CD4-positive, alpha-beta T cell treated with Interleukin-10 for 1 hour (primary cell): Measurements from ENCODE around the gene PRCP.
"Not testable (repeated sequence)": the region's sequence is repeated elsewhere in the genome, so short reads cannot be mapped to it uniquely, and the experiment has no call there.

Experiments used
- DNase-seq: peaks from one replicate; pipeline ENCODE4 v3.0.0-alpha.2; 2020

Gene PRCP

GRCh38 chr11:82900277-82901164, at the start of gene PRCP:
PRCP (minus strand) TSS chr11:82900430; CDS start chr11:82900402, 28 bp downstream.
- peak; percentile 94 for DNase-seq

DNA sequence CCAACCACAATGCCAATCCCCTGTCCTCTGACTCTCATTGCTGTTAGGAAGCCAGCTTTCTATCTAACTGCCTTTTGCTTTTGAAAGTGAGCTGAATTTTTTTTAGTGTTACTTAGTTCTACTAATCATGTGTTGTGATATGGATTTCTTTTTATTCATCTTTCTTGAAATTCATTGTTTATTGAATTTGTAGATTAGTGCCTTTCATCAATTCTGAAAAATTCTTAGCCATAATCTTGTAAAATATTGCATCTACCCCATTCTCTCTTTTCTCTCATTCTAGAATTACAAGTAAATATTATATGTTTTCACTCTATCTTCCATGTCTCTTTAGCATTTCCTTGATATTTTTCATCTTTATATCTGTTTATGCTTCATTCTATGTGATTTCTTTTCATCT, 49.1 kb upstream of the PRCP start:
- DNase-seq: no peak

DNA sequence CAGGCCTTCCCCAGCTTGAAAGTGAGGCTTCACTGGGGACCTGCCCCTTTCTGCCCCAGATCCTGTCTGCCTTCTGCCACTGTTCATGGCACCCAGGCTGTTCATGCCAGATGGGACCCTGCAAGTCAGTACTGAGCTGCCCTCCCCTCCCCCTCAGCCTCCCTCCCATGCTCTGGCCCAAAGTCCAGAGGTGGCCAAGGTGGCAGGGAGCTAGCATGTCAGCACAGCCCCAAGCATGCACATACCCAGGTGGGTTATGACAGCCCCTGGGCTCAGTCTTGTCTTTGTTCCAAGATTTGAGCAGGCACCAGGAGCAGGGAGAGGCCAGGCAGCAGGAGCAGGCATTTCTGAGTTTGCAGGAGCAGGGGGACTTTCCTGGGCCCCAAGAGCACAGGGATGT, 45.5 kb upstream of the PRCP start:
- DNase-seq: no peak

DNA sequence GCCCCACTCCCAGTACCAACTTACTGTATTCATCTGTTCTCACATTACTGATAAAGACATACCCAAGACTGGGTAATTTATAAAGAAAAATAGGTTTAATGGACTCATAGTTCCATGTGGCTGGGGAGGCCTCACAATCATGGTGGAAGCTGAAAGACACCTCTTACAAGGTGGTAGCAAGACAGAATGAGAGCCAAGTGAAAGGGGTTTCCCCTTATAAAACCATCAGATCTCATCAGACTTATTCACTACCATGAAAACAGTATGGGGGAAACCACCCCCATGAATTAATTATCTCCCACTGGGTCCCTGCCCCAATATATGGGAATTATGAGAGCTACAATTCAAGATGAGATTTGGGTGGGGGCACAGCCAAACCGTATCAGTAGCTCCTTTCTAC, 44.8 kb upstream of the PRCP start:
- not testable (repeated sequence) for DNase-seq

- no peak for DNase-seq
These were observed 44.0 kb upstream of the PRCP start for GRCh38 chr11:82944198-82944597.

DNA sequence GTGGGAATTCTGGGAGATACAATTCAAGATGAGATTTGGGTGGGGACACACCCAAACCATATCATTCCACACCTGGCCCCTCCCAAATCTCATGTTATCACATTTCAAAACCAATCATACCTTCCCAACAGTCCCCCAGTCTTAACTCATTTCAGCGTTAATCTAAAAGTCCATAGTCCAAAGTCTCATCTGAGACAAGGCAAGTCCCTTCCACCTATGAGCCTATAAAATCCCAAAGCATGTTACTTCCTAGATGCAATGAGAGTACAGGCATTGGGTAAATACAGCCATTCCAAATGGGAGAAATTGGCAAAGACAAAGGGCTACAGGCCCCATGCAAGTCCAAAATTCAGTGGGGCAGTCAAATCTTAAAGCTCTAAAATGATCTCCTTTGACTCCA, 43.2 kb upstream of the PRCP start:
- DNase-seq: not testable (repeated sequence)

- DNase-seq: no peak
These were observed 42.1 kb upstream of the PRCP start for GRCh38 chr11:82942376-82942775.

GRCh38 chr11:82939456-82939855, 39.2 kb upstream of the PRCP start:
- no peak for DNase-seq

GRCh38 chr11:82937554-82937953, 37.3 kb upstream of the PRCP start:
- DNase-seq: no peak

- DNase-seq: no peak
These were observed 36.0 kb upstream of the PRCP start for GRCh38 chr11:82936261-82936660.

DNA sequence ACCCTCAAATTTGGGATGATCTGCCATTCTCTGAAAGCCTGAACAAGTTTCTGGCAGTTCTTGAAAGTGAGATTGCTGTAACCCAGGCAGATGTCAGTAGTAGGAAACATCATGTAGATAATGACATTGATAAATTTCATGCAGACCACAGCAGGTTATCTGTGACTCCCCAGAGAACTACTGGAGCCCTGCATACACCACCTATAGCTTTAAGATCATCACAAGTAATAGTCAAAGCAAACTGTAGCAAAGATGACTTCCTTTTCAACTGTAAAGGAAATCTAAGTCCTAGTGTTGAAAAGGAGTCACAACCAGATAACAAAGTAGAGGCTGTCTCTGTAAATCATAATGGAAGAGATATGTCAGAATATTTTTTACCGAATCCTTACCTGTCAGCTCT, 32.3 kb upstream of the PRCP start:
- DNase-seq: no peak

DNA sequence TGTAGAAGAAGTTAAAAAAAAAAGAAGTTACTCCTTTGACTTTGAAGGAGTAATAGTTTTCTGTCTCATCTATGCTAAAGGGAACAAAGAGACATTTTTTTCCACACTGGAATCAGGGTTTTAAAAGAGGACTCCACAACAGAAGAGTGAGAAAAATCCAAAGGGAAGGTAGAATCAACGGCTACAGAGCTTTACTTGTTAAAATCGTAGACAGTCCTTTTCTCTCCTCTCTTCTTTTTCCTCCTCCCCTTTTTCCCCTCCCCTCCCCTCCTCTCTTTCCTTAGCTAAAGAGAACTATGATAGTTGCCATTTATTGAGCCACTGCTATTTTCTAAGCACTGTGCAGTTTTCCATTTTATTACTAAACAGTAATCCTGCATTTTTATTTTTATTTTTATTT, 30.5 kb upstream of the PRCP start:
- DNase-seq: no peak

GRCh38 chr11:82930229-82930628, 30.0 kb upstream of the PRCP start:
- DNase-seq: no peak

GRCh38 chr11:82929121-82929520, 28.9 kb upstream of the PRCP start:
- DNase-seq: no peak

DNA sequence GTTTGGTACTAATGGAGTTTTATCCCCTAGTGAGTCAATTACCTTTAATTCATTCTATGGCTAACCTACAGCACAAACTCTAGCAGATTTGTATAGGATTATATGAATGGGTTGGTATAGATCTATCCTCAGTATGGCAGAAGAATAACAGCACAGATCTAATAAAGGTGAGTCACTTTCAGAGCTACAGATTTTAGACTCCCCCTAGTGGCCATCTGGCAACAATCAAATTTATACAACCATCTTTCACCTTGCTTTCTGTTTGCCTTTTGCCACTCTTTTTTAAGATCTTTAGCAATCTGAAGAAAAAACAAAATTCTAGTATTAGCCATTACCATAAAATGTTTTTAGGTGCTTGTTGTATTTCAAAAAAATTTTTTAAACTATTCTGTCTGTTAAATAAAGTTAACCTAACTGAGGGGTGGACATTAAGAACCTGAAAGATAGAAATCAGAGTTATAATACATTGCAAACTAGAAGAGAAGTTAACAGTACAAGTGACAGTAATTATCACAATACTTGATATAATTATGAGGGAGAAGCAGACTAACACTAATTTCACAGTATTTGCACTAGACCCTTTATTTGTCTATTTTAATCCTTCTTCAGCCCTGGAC, 27.1 kb upstream of the PRCP start:
- DNase-seq: peak; percentile 78

GRCh38 chr11:82924522-82925224, 24.4 kb upstream of the PRCP start:
- no peak for DNase-seq

- DNase-seq: not testable (repeated sequence)
These were observed 22.4 kb upstream of the PRCP start for GRCh38 chr11:82922396-82923173.

- DNase-seq: peak; percentile 53
These were observed 20.0 kb upstream of the PRCP start for GRCh38 chr11:82920227-82920626.

GRCh38 chr11:82919786-82920185, 19.6 kb upstream of the PRCP start:
- not testable (repeated sequence) for DNase-seq

- DNase-seq: no peak
These were observed 8.9 kb upstream of the PRCP start for GRCh38 chr11:82909015-82909640.

DNA sequence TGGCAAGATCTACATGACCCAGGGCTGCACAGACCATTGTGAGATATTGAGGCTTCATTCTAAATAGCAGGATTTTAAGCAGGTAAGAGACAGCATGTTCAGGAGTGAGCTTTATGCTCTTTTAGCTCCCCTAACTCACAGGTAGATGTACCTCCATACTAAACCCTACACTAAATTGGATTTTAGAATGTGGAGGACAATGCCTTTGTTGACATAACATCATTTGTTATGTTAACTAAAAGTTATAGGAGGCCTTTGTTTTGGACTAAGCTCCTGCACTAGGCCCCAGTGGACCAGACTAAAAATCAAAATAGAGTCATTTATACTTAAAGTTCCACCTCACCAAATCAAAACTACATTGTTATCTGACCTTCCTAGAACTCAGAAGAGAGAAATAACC, 8.1 kb upstream of the PRCP start:
- no peak for DNase-seq

- DNase-seq: no peak
These were observed 7.1 kb upstream of the PRCP start for GRCh38 chr11:82907371-82907770.
